Lung (tissue), 12 donors: Measurements from ENCODE around the gene C3orf49. TPM values are rescaled to one million over a fixed set of nuclear protein-coding genes. Genes with fewer than 3 reads are reported as not detected.

Source experiments
- ATAC-seq: fragments of 200-7000 bp; cut with Tn5 transposase; one replicate; pipeline ENCODE4 v1.9.1; 2020; ENCODE audit warnings: moderate number of reproducible peaks; ENCODE audit not compliant: insufficient read depth, low FRiP score
- DNase-seq, 3 donors: peaks; one replicate each; pipeline ENCODE4 v3.0.0-alpha.2; 2013 to 2017
- H3K27ac ChIP-seq, 2 donors: one replicate each; pipeline ENCODE4 v1.5.1; 2013; ENCODE audit warnings: mild to moderate bottlenecking in 2 of 2, moderate library complexity in 2 of 2, control low read depth in 1 of 2, inconsistent platforms in 1 of 2, low read depth in 1 of 2, low read length in 1 of 2
- H3K27me3 ChIP-seq, 3 donors: one replicate each; pipeline ENCODE4 v1.5.1; 2013; ENCODE audit warnings: low read length in 2 of 3; ENCODE audit not compliant: control insufficient read depth in 3 of 3, insufficient read depth in 3 of 3
- H3K36me3 ChIP-seq, 4 donors: one replicate each; pipeline ENCODE4 v1.5.1; 2013; ENCODE audit warnings: low read length in 4 of 4, mild to moderate bottlenecking in 1 of 4, moderate library complexity in 1 of 4; ENCODE audit not compliant: control insufficient read depth in 4 of 4, insufficient read depth in 4 of 4
- H3K4me1 ChIP-seq, 5 donors: one replicate each; pipeline ENCODE4 v1.5.1; 2013; ENCODE audit warnings: low read length in 5 of 5, mild to moderate bottlenecking in 2 of 5, moderate library complexity in 1 of 5; ENCODE audit not compliant: control insufficient read depth in 5 of 5, insufficient read depth in 5 of 5
- H3K4me3 ChIP-seq: one replicate; pipeline ENCODE4 v1.5.1; 2013; ENCODE audit warnings: mild to moderate bottlenecking, control low read depth, moderate library complexity
- H3K9ac ChIP-seq, 2 donors: one replicate each; pipeline ENCODE4 v1.5.1; 2013; ENCODE audit warnings: low read length in 2 of 2, control low read depth in 1 of 2; ENCODE audit not compliant: insufficient read depth in 1 of 2
- H3K9me3 ChIP-seq, 4 donors: one replicate each; pipeline ENCODE4 v1.5.1; 2013; ENCODE audit warnings: low read length in 3 of 4, mild to moderate bottlenecking in 1 of 4, moderate library complexity in 1 of 4; ENCODE audit not compliant: control insufficient read depth in 4 of 4, insufficient read depth in 3 of 4
- CTCF ChIP-seq: IDR thresholded peaks from 2 replicates; pipeline ENCODE4 v1.5.1; 2012; ENCODE audit warnings: mild to moderate bottlenecking; ENCODE audit errors: control extremely low read depth, extremely low read depth
- WGBS, 2 donors: extraction: QIAGEN DNeasy Blood & Tissue Kit; methylation state at CpG; one replicate each; pipeline ENCODE4 v1.1.7; 2013; 5-methylcytosine and 5-hydroxymethylcytosine counted together
- polyA plus RNA-seq, 2 donors: library from polyadenylated mRNA; stranded (reverse); fragments of 200-250 nt; gene quantifications; one replicate each; pipeline ENCODE4 v1.2.1, GENCODE V29; 2013
- total RNA-seq, 2 donors: library from RNA; depleted of rRNA in 1 of 2; stranded (reverse); fragments of >200 nt in 1 of 2; gene quantifications; one replicate each; pipeline ENCODE4 v1.2.1, GENCODE V29; 2014 to 2021
- donor health status: control.
- donor health status: control.
- donor health status: Bipolar disorder and iron deficiency.
- donor health status: healthy.
- donor health status: DM: yes; HTN: yes; CAD: no.

The C3orf49 gene
- total and polyA plus RNA-seq, 4 donors: not detected

GRCh38 chr3:63832395-63832794 is 13.3 kb downstream of the C3orf49 start:
- Histone ChIP-seq H3K9me3 (no peaks in the 10 kb centered on the region), H3K27me3 (no peaks in the 10 kb centered on the region), H3K27ac (no peak overlapping the region), H3K9ac (no peak overlapping the region), H3K4me1 (no peaks in the 10 kb centered on the region), H3K4me3 (no peak overlapping the region), H3K36me3 (peaks cover 9 to 38% (median 15%) of the 10 kb centered on the region in 4 donors)
- DNase-seq (no peak), ATAC-seq (no peak)
- 90 to 93% methylated on average over 6 of the region's 6 CpGs for WGBS, 2 donors
- no peak for TF ChIP-seq CTCF

- no peak overlapping the region for H3K4me3 ChIP-seq
- 0% methylated on average over 1 of the region's 1 CpG for WGBS, 2 donors
- DNase-seq (no peak), ATAC-seq (no peak)
- no peak for TF ChIP-seq CTCF
- H3K9me3 ChIP-seq: no peaks in the 10 kb centered on the region
- H3K27me3 ChIP-seq: no peaks in the 10 kb centered on the region
- H3K27ac ChIP-seq: no peak overlapping the region
- H3K4me1 ChIP-seq: no peaks in the 10 kb centered on the region
- peaks cover 0 to 2% (median 0%) of the 10 kb centered on the region in 4 donors for H3K36me3 ChIP-seq
- no peak overlapping the region for H3K9ac ChIP-seq
Measured at GRCh38 chr3:63841704-63842103, 22.6 kb downstream of the C3orf49 start.

- no peak overlapping the region for H3K4me3 ChIP-seq
Measured at GRCh38 chr3:63842127-63842526, 23.0 kb downstream of the C3orf49 start.

More at GRCh38 chr3:63842127-63842526, 23.0 kb downstream of the C3orf49 start:
- H3K4me1 ChIP-seq: no peaks in the 10 kb centered on the region
- H3K27ac ChIP-seq: no peak overlapping the region
- ATAC-seq (no peak), DNase-seq (no peak)
- H3K9me3 ChIP-seq: no peaks in the 10 kb centered on the region
- TF ChIP-seq CTCF: no peak
- H3K9ac ChIP-seq: no peak overlapping the region
- peaks cover 0 to 2% (median 0%) of the 10 kb centered on the region in 4 donors for H3K36me3 ChIP-seq
- no peaks in the 10 kb centered on the region for H3K27me3 ChIP-seq
